GM18502 (cell line): Measurements from ENCODE around the gene TCOF1.

Experiments used
- ATAC-seq: cut with Tn5 transposase; IDR thresholded peaks from one replicate; pipeline ENCODE4 v1.9.1; 2021; ENCODE audit warnings: mild to moderate bottlenecking; ENCODE audit not compliant: unreplicated experiment, poor library complexity

TCOF1 gene

GRCh38 chr5:150321784-150322183 is 35.7 kb upstream of the TCOF1 start:
- ATAC-seq, result no peak

GRCh38 chr5:150322202-150322601 is 35.3 kb upstream of the TCOF1 start:
- no peak for ATAC-seq

- no peak for ATAC-seq
Measured at GRCh38 chr5:150323092-150323491, 34.4 kb upstream of the TCOF1 start.

GRCh38 chr5:150323819-150324218 is 33.7 kb upstream of the TCOF1 start:
- no peak for ATAC-seq

GRCh38 chr5:150325426-150325825 is 32.1 kb upstream of the TCOF1 start:
- ATAC-seq, result no peak

GRCh38 chr5:150326707-150327106 is 30.8 kb upstream of the TCOF1 start:
- no peak for ATAC-seq

GRCh38 chr5:150327139-150327538 is 30.4 kb upstream of the TCOF1 start:
- ATAC-seq, result no peak

GRCh38 chr5:150328515-150328914 is 29.0 kb upstream of the TCOF1 start:
- no peak for ATAC-seq

GRCh38 chr5:150329038-150329437 is 28.5 kb upstream of the TCOF1 start:
- no peak for ATAC-seq

GRCh38 chr5:150329881-150330876 is 27.3 kb upstream of the TCOF1 start:
- no peak for ATAC-seq

GRCh38 chr5:150333400-150333799 is 24.1 kb upstream of the TCOF1 start:
- no peak for ATAC-seq

GRCh38 chr5:150335778-150336177 is 21.7 kb upstream of the TCOF1 start:
- no peak for ATAC-seq

- no peak for ATAC-seq
Measured at GRCh38 chr5:150338546-150338945, 19.0 kb upstream of the TCOF1 start.

- ATAC-seq, result no peak
Measured at GRCh38 chr5:150339165-150339564, 18.3 kb upstream of the TCOF1 start.

- no peak for ATAC-seq
Measured at GRCh38 chr5:150339841-150340240, 17.7 kb upstream of the TCOF1 start.

GRCh38 chr5:150340614-150341255 is 16.8 kb upstream of the TCOF1 start:
- ATAC-seq, result no peak

- ATAC-seq, result no peak
Measured at GRCh38 chr5:150341331-150341730, 16.2 kb upstream of the TCOF1 start.

GRCh38 chr5:150341989-150342388 is 15.5 kb upstream of the TCOF1 start:
- no peak for ATAC-seq

GRCh38 chr5:150342583-150342982 is 14.9 kb upstream of the TCOF1 start:
- no peak for ATAC-seq

- ATAC-seq, result no peak
Measured at GRCh38 chr5:150343994-150344631, 13.4 kb upstream of the TCOF1 start.

- ATAC-seq, result no peak
Measured at GRCh38 chr5:150345716-150346115, 11.8 kb upstream of the TCOF1 start.
